Esophagus muscularis mucosa (tissue), 3 donors: ENCODE results near the gene SIAH3.

Source experiments
- POLR2A ChIP-seq: fragments of 450-650 bp; IDR thresholded peaks from one replicate; pipeline ENCODE4 v1.6.1; 2017; ENCODE audit warnings: antibody characterized with exemption, moderate library complexity, mild to moderate bottlenecking, low read depth
- POLR2AphosphoS5 ChIP-seq, 2 donors: sonication (generic); formaldehyde crosslinking; IDR thresholded peaks; one replicate each; pipeline ENCODE4 v1.6.1; 2017; ENCODE audit warnings: antibody characterized with exemption in 2 of 2
- TF ChIP-seq, protein P1 (sequence below), 3 experiments: fragments of 200-600 bp in 2 of 3; fragments of 450-650 bp in 1 of 3; sonication (generic) in 2 of 3; IDR thresholded peaks; one replicate each; pipeline ENCODE4 v1.5.1; 2017 to 2019; ENCODE audit warnings: antibody characterized with exemption in 3 of 3, mild to moderate bottlenecking in 2 of 3, moderate library complexity in 1 of 3

- TF ChIP-seq, protein P1, sequence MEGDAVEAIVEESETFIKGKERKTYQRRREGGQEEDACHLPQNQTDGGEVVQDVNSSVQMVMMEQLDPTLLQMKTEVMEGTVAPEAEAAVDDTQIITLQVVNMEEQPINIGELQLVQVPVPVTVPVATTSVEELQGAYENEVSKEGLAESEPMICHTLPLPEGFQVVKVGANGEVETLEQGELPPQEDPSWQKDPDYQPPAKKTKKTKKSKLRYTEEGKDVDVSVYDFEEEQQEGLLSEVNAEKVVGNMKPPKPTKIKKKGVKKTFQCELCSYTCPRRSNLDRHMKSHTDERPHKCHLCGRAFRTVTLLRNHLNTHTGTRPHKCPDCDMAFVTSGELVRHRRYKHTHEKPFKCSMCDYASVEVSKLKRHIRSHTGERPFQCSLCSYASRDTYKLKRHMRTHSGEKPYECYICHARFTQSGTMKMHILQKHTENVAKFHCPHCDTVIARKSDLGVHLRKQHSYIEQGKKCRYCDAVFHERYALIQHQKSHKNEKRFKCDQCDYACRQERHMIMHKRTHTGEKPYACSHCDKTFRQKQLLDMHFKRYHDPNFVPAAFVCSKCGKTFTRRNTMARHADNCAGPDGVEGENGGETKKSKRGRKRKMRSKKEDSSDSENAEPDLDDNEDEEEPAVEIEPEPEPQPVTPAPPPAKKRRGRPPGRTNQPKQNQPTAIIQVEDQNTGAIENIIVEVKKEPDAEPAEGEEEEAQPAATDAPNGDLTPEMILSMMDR (IDR thresholded peaks at IDR 0.05) = no peak
- no peak for TF ChIP-seq POLR2A
- TF ChIP-seq POLR2AphosphoS5 (IDR thresholded peaks at IDR 0.05) = no peak
Measured at GRCh38 chr13:45849408-45849807, 2.1 kb downstream of the SIAH3 start.
